ENCODE results near the gene ACSL4.
"Not testable (repeated sequence)": the region's sequence is repeated elsewhere in the genome, so short reads cannot be mapped to it uniquely, and the experiment has no call there.

ACSL4 gene

GRCh38 chrX:109667986-109668385 is 65.1 kb downstream of the ACSL4 start:
- DNase-seq (ENCODE audit: low spot score) = no peak

- no peak for DNase-seq (ENCODE audit: low spot score)
Measured at GRCh38 chrX:109660435-109661143, 72.5 kb downstream of the ACSL4 start.

- DNase-seq (ENCODE audit: low spot score) = no peak
Measured at GRCh38 chrX:109658391-109658790, 74.7 kb downstream of the ACSL4 start.

GRCh38 chrX:109657364-109657763 is 75.7 kb downstream of the ACSL4 start:
- not testable (repeated sequence) for DNase-seq (ENCODE audit: low spot score)

GRCh38 chrX:109656774-109657173 is 76.3 kb downstream of the ACSL4 start:
- DNase-seq (ENCODE audit: low spot score) = no peak

- DNase-seq (ENCODE audit: low spot score) = no peak
Measured at GRCh38 chrX:109655502-109656201, 77.4 kb downstream of the ACSL4 start.

GRCh38 chrX:109654516-109655109 is 78.4 kb downstream of the ACSL4 start:
- no peak for DNase-seq (ENCODE audit: low spot score)

- not testable (repeated sequence) for DNase-seq (ENCODE audit: low spot score)
Measured at GRCh38 chrX:109644671-109645070, 88.4 kb downstream of the ACSL4 start.

- no peak for DNase-seq (ENCODE audit: low spot score)
Measured at GRCh38 chrX:109643687-109644086, 89.4 kb downstream of the ACSL4 start.

- DNase-seq (ENCODE audit: low spot score) = no peak
Measured at GRCh38 chrX:109638158-109638557, 94.9 kb downstream of the ACSL4 start.

GRCh38 chrX:109637477-109637876 is 95.6 kb downstream of the ACSL4 start:
- DNase-seq (ENCODE audit: low spot score) = not testable (repeated sequence)

GRCh38 chrX:109635146-109635545 is 97.9 kb downstream of the ACSL4 start:
- DNase-seq (ENCODE audit: low spot score) = peak; percentile 30

GRCh38 chrX:109632906-109633504 is 100.1 kb downstream of the ACSL4 start:
- peak; percentile 9 for DNase-seq (ENCODE audit: low spot score)

GRCh38 chrX:109629310-109629709 is 103.7 kb downstream of the ACSL4 start:
- no peak for DNase-seq (ENCODE audit: low spot score)

GRCh38 chrX:109626637-109627036 is 106.4 kb downstream of the ACSL4 start:
- no peak for DNase-seq (ENCODE audit: low spot score)

- no peak for DNase-seq (ENCODE audit: low spot score)
Measured at GRCh38 chrX:109624641-109625616, 108.1 kb downstream of the ACSL4 start, which contains the start of gene KCNE5. Gene KCNE5, minus strand, starts transcription at chrX:109625172. Its CDS starts 152 bp downstream, at chrX:109625020.

GRCh38 chrX:109623997-109624396 is 109.1 kb downstream of the ACSL4 start:
- DNase-seq (ENCODE audit: low spot score) = no peak

GRCh38 chrX:109622270-109622669 is 110.8 kb downstream of the ACSL4 start:
- no peak for DNase-seq (ENCODE audit: low spot score)

GRCh38 chrX:109619771-109620170 is 113.3 kb downstream of the ACSL4 start:
- DNase-seq (ENCODE audit: low spot score) = no peak

- DNase-seq (ENCODE audit: low spot score) = no peak
Measured at GRCh38 chrX:109614951-109615350, 118.1 kb downstream of the ACSL4 start.

GRCh38 chrX:109601486-109601885 is 131.6 kb downstream of the ACSL4 start:
- DNase-seq (ENCODE audit: low spot score) = no peak
